BLaER1 (cell line): ENCODE measurements around the gene MSI2.

Experiments used
- H3K27ac ChIP-seq: shearing (Covaris generic); formaldehyde crosslinking; 2 replicates; pipeline ENCODE4 v1.8.1; 2022
- H3K27me3 ChIP-seq: shearing (Covaris generic); formaldehyde crosslinking; 2 replicates; pipeline ENCODE4 v1.8.1; 2022
- H3K36me3 ChIP-seq: shearing (Covaris generic); formaldehyde crosslinking; 2 replicates; pipeline ENCODE4 v1.8.1; 2022
- H3K4me1 ChIP-seq: shearing (Covaris generic); formaldehyde crosslinking; 2 replicates; pipeline ENCODE4 v1.8.1; 2022
- H3K4me2 ChIP-seq: shearing (Covaris generic); formaldehyde crosslinking; 2 replicates; pipeline ENCODE4 v1.8.1; 2022
- H3K4me3 ChIP-seq: shearing (Covaris generic); formaldehyde crosslinking; 2 replicates; pipeline ENCODE4 v1.8.1; 2022
- H3K9ac ChIP-seq: shearing (Covaris generic); formaldehyde crosslinking; 2 replicates; pipeline ENCODE4 v1.8.1; 2022
- H3K9me3 ChIP-seq: shearing (Covaris generic); formaldehyde crosslinking; 2 replicates; pipeline ENCODE4 v1.8.1; 2022
- H4K20me1 ChIP-seq: shearing (Covaris generic); formaldehyde crosslinking; 2 replicates; pipeline ENCODE4 v1.8.1; 2022
- Cebpa-rat ChIP-seq: shearing (Covaris generic); IDR thresholded peaks from 2 replicates; pipeline ENCODE4 v1.8.1; 2022

MSI2 gene

GRCh38 chr17:57349541-57350247 lies 93.4 kb downstream of the MSI2 start:
- no peak overlapping the region for H3K9ac ChIP-seq
- TF ChIP-seq Cebpa-rat, result no peak
- peaks cover 30% of the 10 kb centered on the region for H3K4me1 ChIP-seq
- H3K27me3 ChIP-seq, result no peaks in the 10 kb centered on the region
- peaks cover 100% of the 10 kb centered on the region for H4K20me1 ChIP-seq
- H3K4me2 ChIP-seq, result no peak overlapping the region
- peaks cover 94% of the 10 kb centered on the region for H3K36me3 ChIP-seq
- no peak overlapping the region for H3K27ac ChIP-seq
- no peak overlapping the region for H3K4me3 ChIP-seq
- H3K9me3 ChIP-seq, result no peaks in the 10 kb centered on the region

GRCh38 chr17:57350266-57350665 lies 93.9 kb downstream of the MSI2 start:
- H3K27me3 ChIP-seq, result no peaks in the 10 kb centered on the region
- H3K4me3 ChIP-seq, result no peak overlapping the region
- no peaks in the 10 kb centered on the region for H3K9me3 ChIP-seq
- H3K4me2 ChIP-seq, result no peak overlapping the region
- H3K9ac ChIP-seq, result no peak overlapping the region
- peaks cover 100% of the 10 kb centered on the region for H4K20me1 ChIP-seq
- peaks cover 94% of the 10 kb centered on the region for H3K36me3 ChIP-seq
- peaks cover 35% of the 10 kb centered on the region for H3K4me1 ChIP-seq
- H3K27ac ChIP-seq, result no peak overlapping the region
- TF ChIP-seq Cebpa-rat, result no peak

- peaks cover 60% of the 10 kb centered on the region for H3K4me1 ChIP-seq
These were observed 96.4 kb downstream of the MSI2 start for GRCh38 chr17:57352665-57353175.

GRCh38 chr17:57354673-57355072 lies 98.3 kb downstream of the MSI2 start:
- H3K4me1 ChIP-seq, result peaks cover 79% of the 10 kb centered on the region
- no peak overlapping the region for H3K9ac ChIP-seq
- no peaks in the 10 kb centered on the region for H3K27me3 ChIP-seq
- H3K9me3 ChIP-seq, result no peaks in the 10 kb centered on the region
- H3K4me3 ChIP-seq, result no peak overlapping the region
- no peak for TF ChIP-seq Cebpa-rat
- H3K4me2 ChIP-seq, result peak overlapping the region; percentile 75
- H4K20me1 ChIP-seq, result peaks cover 100% of the 10 kb centered on the region
- no peak overlapping the region for H3K27ac ChIP-seq
- peaks cover 71% of the 10 kb centered on the region for H3K36me3 ChIP-seq

More at GRCh38 chr17:57352665-57353175, 96.4 kb downstream of the MSI2 start:
- Histone ChIP-seq H3K4me2 (peak overlapping the region; percentile 75), H3K27ac (no peak overlapping the region), H4K20me1 (peaks cover 100% of the 10 kb centered on the region), H3K4me3 (no peak overlapping the region), H3K9me3 (no peaks in the 10 kb centered on the region), H3K27me3 (no peaks in the 10 kb centered on the region), H3K9ac (no peak overlapping the region), H3K36me3 (peaks cover 76% of the 10 kb centered on the region)
- TF ChIP-seq Cebpa-rat, result no peak

GRCh38 chr17:57355090-57355859 lies 99.0 kb downstream of the MSI2 start:
- peaks cover 71% of the 10 kb centered on the region for H3K36me3 ChIP-seq
- H3K27ac ChIP-seq, result peak overlapping the region; percentile 77
- H3K4me1 ChIP-seq, result peaks cover 86% of the 10 kb centered on the region
- peaks cover 100% of the 10 kb centered on the region for H4K20me1 ChIP-seq
- peak overlapping the region; percentile 67; the same call in 1 of the 2 replicates for H3K9ac ChIP-seq
- TF ChIP-seq Cebpa-rat, result no peak
- H3K9me3 ChIP-seq, result no peaks in the 10 kb centered on the region
- peak overlapping the region; percentile 75 for H3K4me2 ChIP-seq
- H3K4me3 ChIP-seq, result no peak overlapping the region
- H3K27me3 ChIP-seq, result no peaks in the 10 kb centered on the region

- TF ChIP-seq Cebpa-rat, result no peak
- peak overlapping the region; percentile 47; the same call in 1 of the 2 replicates for H3K4me3 ChIP-seq
- no peaks in the 10 kb centered on the region for H3K9me3 ChIP-seq
- no peaks in the 10 kb centered on the region for H3K27me3 ChIP-seq
- H3K4me1 ChIP-seq, result peaks cover 94% of the 10 kb centered on the region
- H3K36me3 ChIP-seq, result peaks cover 70% of the 10 kb centered on the region
- peak overlapping the region; percentile 67 for H3K9ac ChIP-seq
- peak overlapping the region; percentile 77 for H3K27ac ChIP-seq
- peaks cover 100% of the 10 kb centered on the region for H4K20me1 ChIP-seq
- peak overlapping the region; percentile 75 for H3K4me2 ChIP-seq
These were observed 99.9 kb downstream of the MSI2 start for GRCh38 chr17:57356153-57356718.

- no peak for TF ChIP-seq Cebpa-rat
- peak overlapping the region; percentile 75 for H3K4me2 ChIP-seq
- peaks cover 100% of the 10 kb centered on the region for H4K20me1 ChIP-seq
- H3K4me3 ChIP-seq, result peak overlapping the region; percentile 47
- H3K4me1 ChIP-seq, result peaks cover 92% of the 10 kb centered on the region
- no peaks in the 10 kb centered on the region for H3K9me3 ChIP-seq
- H3K36me3 ChIP-seq, result peaks cover 70% of the 10 kb centered on the region
- H3K27ac ChIP-seq, result peak overlapping the region; percentile 77
- peak overlapping the region; percentile 67 for H3K9ac ChIP-seq
- no peaks in the 10 kb centered on the region for H3K27me3 ChIP-seq
These were observed 100.5 kb downstream of the MSI2 start for GRCh38 chr17:57356719-57357391.

- peak overlapping the region; percentile 77 for H3K27ac ChIP-seq
- H3K4me3 ChIP-seq, result peak overlapping the region; percentile 47
- no peaks in the 10 kb centered on the region for H3K9me3 ChIP-seq
- peak overlapping the region; percentile 75 for H3K4me2 ChIP-seq
- TF ChIP-seq Cebpa-rat, result no peak
- peaks cover 87% of the 10 kb centered on the region for H3K4me1 ChIP-seq
- peak overlapping the region; percentile 67 for H3K9ac ChIP-seq
- H3K27me3 ChIP-seq, result no peaks in the 10 kb centered on the region
- peaks cover 100% of the 10 kb centered on the region for H4K20me1 ChIP-seq
- peaks cover 70% of the 10 kb centered on the region for H3K36me3 ChIP-seq
These were observed 101.1 kb downstream of the MSI2 start for GRCh38 chr17:57357392-57357784.

GRCh38 chr17:57357830-57358430 lies 101.6 kb downstream of the MSI2 start:
- Histone ChIP-seq H3K4me2 (peak overlapping the region; percentile 75), H4K20me1 (peaks cover 100% of the 10 kb centered on the region), H3K9me3 (no peaks in the 10 kb centered on the region), H3K27ac (peak overlapping the region; percentile 77; the same call in 1 of the 2 replicates), H3K36me3 (peaks cover 70% of the 10 kb centered on the region), H3K4me3 (peak overlapping the region; percentile 47; the same call in 1 of the 2 replicates), H3K9ac (peak overlapping the region; percentile 67), H3K4me1 (peaks cover 84% of the 10 kb centered on the region), H3K27me3 (no peaks in the 10 kb centered on the region)
- no peak for TF ChIP-seq Cebpa-rat
